LNCaP clone FGC (cell line): ENCODE results near the gene OGDH.

ENCODE experiments used
- DNase-seq: peaks from one replicate; pipeline ENCODE4 v3.0.0-alpha.2; 2011; ENCODE audit warnings: low read depth
- H3K4me3 ChIP-seq: 2 replicates; pipeline ENCODE4 v1.5.1; 2011; ENCODE audit warnings: mild to moderate bottlenecking, low read depth, low read length, control low read depth
- CTCF ChIP-seq: IDR thresholded peaks from 2 replicates; pipeline ENCODE4 v1.5.1; 2012; ENCODE audit warnings: mild to moderate bottlenecking; ENCODE audit not compliant: control insufficient read depth, insufficient read depth; ENCODE audit errors: extremely low read depth

Gene OGDH

GRCh38 chr7:44634839-44635591 is 28.6 kb downstream of the OGDH start:
- TF ChIP-seq CTCF: no peak
- H3K4me3 ChIP-seq: no peak overlapping the region
- DNase-seq: no peak

DNA sequence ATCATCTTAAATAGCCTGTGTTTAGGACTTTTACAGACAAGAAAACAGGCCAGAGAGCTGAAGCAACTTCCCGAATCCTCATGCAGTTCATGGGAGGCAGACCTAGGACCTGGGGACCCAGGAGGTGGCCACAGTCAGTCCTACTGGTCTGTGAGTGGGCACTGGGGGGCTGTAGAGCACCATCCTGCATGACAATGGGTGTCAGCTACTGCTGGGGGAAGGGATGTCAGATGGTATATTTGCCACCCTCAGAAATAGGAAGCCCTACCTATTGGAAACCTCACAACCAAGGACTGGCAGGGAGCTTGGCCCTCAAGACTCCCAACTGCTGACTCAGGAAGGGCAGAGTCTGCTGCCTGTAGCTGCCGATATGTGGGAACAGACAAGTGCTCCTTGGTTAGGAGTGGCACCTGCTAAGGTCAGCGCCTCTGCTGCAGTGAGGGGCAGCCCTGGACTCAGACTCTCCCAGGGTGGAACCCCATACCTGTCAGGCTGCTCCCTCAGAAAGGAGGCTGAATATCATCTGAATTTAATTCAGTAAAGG is 29.7 kb downstream of the OGDH start:
- no peak overlapping the region for H3K4me3 ChIP-seq
- no peak for DNase-seq
- no peak for TF ChIP-seq CTCF

DNA sequence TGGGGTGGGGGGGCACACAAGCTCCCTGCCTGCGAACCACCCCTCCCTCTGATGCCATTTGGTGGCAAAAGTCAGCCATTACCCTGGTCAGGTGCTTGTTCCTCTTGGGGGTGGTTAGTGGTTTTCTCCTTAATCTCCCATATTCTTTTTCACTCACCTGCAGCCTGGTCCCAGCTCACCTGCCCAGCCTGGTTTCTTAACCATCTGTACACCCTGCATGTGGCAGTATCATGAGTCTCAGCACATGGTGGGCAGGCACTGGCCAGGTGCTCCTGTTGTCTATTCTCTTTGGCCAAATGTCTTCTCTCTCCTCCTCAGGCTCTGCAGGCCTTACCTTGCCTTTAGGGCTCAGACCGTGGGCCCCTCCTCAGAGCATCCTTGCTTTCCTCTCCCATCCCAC is 30.5 kb downstream of the OGDH start:
- H3K4me3 ChIP-seq: no peak overlapping the region

DNA sequence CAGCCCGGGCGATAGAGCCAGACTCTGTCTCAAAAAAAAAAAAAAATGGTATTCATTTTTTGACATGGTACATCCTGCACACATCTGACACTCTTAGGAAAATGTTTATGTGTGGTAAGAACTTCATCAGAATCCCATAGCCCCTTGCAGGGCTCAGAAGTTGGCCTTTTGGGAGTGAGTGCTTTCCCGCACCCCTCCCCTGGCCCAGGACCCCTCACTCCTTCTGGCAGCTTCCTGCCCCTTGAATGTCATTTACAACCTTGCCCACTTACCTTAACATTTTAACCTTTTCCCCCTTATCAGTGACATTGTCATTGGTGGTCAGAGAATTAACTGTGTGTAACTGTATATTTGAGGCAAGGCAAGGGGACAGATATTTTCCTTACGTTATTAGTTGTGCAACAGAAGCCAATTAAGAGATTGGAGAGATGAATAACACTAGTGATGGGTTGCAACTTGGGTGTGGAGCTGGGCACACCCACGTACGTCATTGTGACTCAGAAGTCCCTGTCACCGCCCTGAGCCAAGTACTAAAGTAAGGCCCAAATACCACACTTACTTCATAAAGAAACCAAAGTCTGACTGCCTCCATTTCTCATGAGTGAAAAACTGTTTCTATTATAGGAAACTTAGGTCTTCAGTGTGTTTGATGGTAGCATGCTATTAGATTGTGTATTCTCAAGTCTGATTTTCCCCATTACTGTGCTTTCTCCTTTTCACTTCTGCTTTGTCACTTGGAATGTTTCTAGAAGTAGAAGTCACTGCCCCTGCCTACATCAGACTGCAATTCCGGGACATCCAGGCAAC is 31.6 kb downstream of the OGDH start:
- DNase-seq: no peak
- H3K4me3 ChIP-seq: no peak overlapping the region
- no peak for TF ChIP-seq CTCF

More for the DNA sequence above, 30.5 kb downstream of the OGDH start:
- DNase-seq: no peak
- TF ChIP-seq CTCF: no peak

DNA sequence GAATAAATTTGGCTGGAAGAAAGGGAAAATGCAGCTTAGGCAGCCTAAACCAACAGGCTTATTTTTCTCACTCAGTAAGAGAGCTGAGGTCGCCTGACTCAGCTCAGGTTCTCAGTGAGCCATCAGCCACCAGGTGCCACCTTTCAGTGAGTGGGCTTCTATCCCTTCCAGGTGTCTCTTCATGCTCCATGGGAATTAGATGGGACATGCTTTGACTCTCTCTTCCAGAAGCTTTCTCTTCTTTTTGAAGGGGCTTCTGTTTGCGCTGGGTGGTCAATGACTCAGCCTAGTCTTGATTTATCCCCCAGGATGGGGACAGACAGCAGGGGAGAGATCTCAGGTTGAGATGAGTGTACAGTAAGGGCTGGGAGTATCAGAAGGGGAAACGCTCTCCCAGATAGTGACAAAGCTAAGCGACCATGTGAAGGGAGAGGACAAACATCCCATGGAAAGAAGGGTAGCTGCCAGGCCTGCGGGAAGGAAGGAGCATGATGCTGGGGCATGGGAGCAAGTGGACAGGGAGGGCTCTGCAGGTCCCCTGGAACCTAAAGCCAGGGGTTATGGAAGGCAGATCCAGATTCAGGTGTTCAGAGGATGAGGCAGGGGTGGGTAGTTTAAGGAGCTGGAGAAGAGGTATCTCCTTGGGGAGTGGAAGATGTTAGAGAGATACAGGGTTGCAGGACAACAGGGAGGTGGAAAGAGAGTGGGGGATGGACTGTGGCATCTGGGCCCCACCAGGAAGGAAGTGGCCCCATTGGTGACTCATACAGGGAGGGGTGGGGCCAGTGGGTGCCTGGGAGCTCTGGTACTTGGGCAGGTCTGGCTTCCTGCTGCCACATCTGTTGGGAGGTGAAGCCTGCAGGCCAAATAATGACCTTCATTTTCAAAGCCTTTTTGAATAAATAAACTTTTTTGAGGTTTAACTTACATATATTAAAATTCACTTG is 32.5 kb downstream of the OGDH start:
- no peak overlapping the region for H3K4me3 ChIP-seq
- no peak for DNase-seq
- TF ChIP-seq CTCF: no peak

- no peak for TF ChIP-seq CTCF
- H3K4me3 ChIP-seq: no peak overlapping the region
- no peak for DNase-seq
Observed at GRCh38 chr7:44639671-44640321, 33.4 kb downstream of the OGDH start.
